H1 (cell line): ENCODE measurements around the gene WDR11.
A peak's percentile ranks its signal among the peaks of the same experiment; 100 is the strongest.

Experiments
- CHD2 ChIP-seq: IDR thresholded peaks from 2 replicates; pipeline ENCODE4 v1.6.1; 2012; ENCODE audit warnings: low read length, improper control_type of control experiment
- CTCF ChIP-seq, 3 experiments: IDR thresholded peaks; 1 replicate in 2 of 3; 2 replicates in 1 of 3; pipeline versions ENCODE4 v1.5.1 to v1.6.1; 2011; ENCODE audit warnings: low read length in 3 of 3, mild to moderate bottlenecking in 3 of 3, inconsistent platforms in 2 of 3, low read depth in 1 of 3, moderate library complexity in 1 of 3; ENCODE audit not compliant: insufficient read depth in 1 of 3; ENCODE audit errors: control extremely low read depth in 1 of 3
- EZH2 ChIP-seq: fragments of 200-600 bp; sonication (generic); IDR thresholded peaks from 2 replicates; pipeline ENCODE4 v1.7.1; 2012; ENCODE audit warnings: low read depth, mild to moderate bottlenecking, moderate library complexity, low read length, inconsistent platforms; ENCODE audit not compliant: severe bottlenecking
- RFX5 ChIP-seq: IDR thresholded peaks from 2 replicates; pipeline ENCODE4 v1.6.1; 2011; ENCODE audit warnings: low read depth, low read length, improper control_type of control experiment, borderline replicate concordance
- SIRT6 ChIP-seq: IDR thresholded peaks from one replicate; pipeline ENCODE4 v1.7.1; 2012; ENCODE audit warnings: low read length, inconsistent platforms
- SIX5 ChIP-seq: IDR thresholded peaks from 2 replicates; pipeline ENCODE4 v1.6.1; 2011; ENCODE audit warnings: mild to moderate bottlenecking, low read depth, low read length
- SP1 ChIP-seq: IDR thresholded peaks from 2 replicates; pipeline ENCODE4 v1.6.1; 2011; ENCODE audit warnings: low read depth, low read length
- SP2 ChIP-seq: IDR thresholded peaks from 2 replicates; pipeline ENCODE4 v1.6.1; 2012; ENCODE audit warnings: mild to moderate bottlenecking, low read length, inconsistent platforms
- SUZ12 ChIP-seq: fragments of 200-600 bp; sonication (generic); IDR thresholded peaks from 2 replicates; pipeline ENCODE4 v1.6.1; 2012; ENCODE audit warnings: mild to moderate bottlenecking, inconsistent platforms, low read length, moderate library complexity, mixed read lengths
- YY1 ChIP-seq: IDR thresholded peaks from 2 replicates; pipeline ENCODE4 v1.6.1; 2011; ENCODE audit warnings: low read depth, mild to moderate bottlenecking, low read length
- TF ChIP-seq, protein P1 (sequence below): IDR thresholded peaks from 2 replicates; pipeline ENCODE4 v1.6.1; 2012; ENCODE audit warnings: inconsistent platforms

DNA sequence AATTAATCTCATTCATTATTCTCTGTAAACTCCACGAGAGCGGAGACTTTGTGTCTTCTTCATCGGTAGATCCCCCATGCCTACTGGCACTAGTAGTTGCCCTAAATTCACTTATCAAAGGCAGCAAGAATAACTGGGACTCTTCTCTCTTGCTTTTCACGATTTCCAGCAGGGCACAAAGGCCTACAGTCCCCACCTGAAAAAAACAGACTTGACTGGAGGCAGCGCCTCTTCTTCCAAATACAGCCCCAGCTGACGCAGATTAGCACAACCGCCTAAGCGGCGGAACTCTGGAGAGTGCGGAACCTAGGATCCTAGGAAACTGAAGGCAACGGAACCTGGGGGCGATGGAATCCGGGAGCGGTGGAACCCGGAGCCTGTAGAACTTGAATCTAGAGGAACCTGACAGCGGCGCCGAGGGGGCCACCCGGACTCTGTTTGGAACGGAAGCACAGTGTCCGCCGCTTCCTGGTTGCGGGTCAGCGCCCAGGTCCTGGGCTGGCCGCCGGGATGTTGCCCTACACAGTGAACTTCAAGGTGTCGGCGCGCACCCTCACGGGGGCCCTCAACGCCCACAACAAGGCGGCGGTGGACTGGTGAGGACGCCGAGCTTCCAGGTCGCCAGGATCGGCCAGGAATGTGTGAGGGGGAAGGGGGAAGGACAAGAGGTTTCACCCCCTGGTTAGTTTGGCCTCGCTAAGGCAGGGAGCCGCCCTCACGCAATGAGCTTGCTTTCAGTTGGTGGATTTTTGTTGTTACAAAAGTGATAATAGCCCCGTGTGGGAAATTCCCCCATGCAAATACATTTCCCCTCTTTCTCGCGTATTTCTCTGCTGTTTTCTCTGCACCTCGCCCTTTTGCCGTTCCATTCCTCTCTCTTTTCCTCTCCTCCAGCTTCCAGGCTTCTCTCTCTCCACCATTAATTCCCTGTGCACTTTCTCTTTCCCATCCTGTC, at the start of gene WDR11:
- TF ChIP-seq SUZ12 (no peak; the same call in 1 of the 2 replicates), SIRT6 (no peak), SIX5 (peak; percentile 49; the same call in 1 of the 2 replicates), CTCF (IDR thresholded peaks at IDR 0.05; ENCODE audit: control extremely low read depth in 1 of 3, insufficient read depth in 1 of 3, low read depth in 1 of 3, low read length in 3 of 3) (peak in 1 of 3 experiments; percentile 19; a peak in 1 of 4 replicates), CHD2 (peak; percentile 33; the same call in 1 of the 2 replicates), EZH2 (no peak), RFX5 (no peak), SP1 (peak; percentile 80), YY1 (peak; percentile 86), SP2 (no peak)
- TF ChIP-seq, protein P1, sequence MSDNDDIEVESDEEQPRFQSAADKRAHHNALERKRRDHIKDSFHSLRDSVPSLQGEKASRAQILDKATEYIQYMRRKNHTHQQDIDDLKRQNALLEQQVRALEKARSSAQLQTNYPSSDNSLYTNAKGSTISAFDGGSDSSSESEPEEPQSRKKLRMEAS = peak; percentile 40
